PC-9 (cell line): ENCODE results near the gene CAMTA1. TPM values are rescaled to one million over a fixed set of nuclear protein-coding genes. Genes with fewer than 3 reads are reported as not detected.
A peak's percentile ranks its signal among the peaks of the same experiment; 100 is the strongest.

ENCODE experiments used
- BruUV-seq: library from RNA; stranded (reverse); fragments of 400-500 nt; replicated peaks from 2 replicates; lab custom pipeline; 2021; lab: Mats Ljungman, UMichigan
- CTCF ChIA-PET: fragments of 300-600 bp; sonication (Branson Sonifier 250); formaldehyde crosslinking; loops from one replicate; lab custom pipeline; 2022; ENCODE audit warnings: antibody characterized with exemption; lab: Charles Lee
- POLR2A ChIA-PET: fragments of 300-600 bp; sonication (Branson Sonifier 250); formaldehyde crosslinking; loops from one replicate; lab custom pipeline; 2022; ENCODE audit warnings: antibody characterized with exemption; ENCODE audit not compliant: unreplicated experiment; lab: Charles Lee
- DNase-seq, 2 experiments: peaks; one replicate each; pipeline versions ENCODE4 v3.0.0 to v3.0.0-alpha.2; 2015 to 2022; ENCODE audit warnings: mixed read lengths in 1 of 2
- H2AFZ ChIP-seq: fragments of 200-600 bp; sonication (generic); 2 replicates; pipeline ENCODE4 v1.8.1; 2017; ENCODE audit warnings: antibody characterized with exemption
- H3F3A ChIP-seq: fragments of 200-600 bp; sonication (generic); 2 replicates; pipeline ENCODE4 v1.8.1; 2017; ENCODE audit warnings: antibody characterized with exemption, mild to moderate bottlenecking, low read depth; ENCODE audit not compliant: insufficient read depth
- H3K27ac ChIP-seq: fragments of 200-600 bp; sonication (generic); 2 replicates; pipeline ENCODE4 v1.6.1; 2016; ENCODE audit warnings: mixed run types
- H3K27me3 ChIP-seq: fragments of 200-600 bp; sonication (generic); 2 replicates; pipeline ENCODE4 v1.6.1; 2016; ENCODE audit warnings: low read depth, mixed run types; ENCODE audit not compliant: insufficient read depth
- H3K36me3 ChIP-seq: fragments of 200-600 bp; sonication (generic); 2 replicates; pipeline ENCODE4 v1.6.1; 2016; ENCODE audit warnings: low read depth, mixed run types
- H3K4me1 ChIP-seq: fragments of 200-600 bp; sonication (generic); replicated peaks from 2 replicates; pipeline ENCODE4 v1.6.1; 2016; ENCODE audit warnings: mixed run types; ENCODE audit not compliant: insufficient read depth
- H3K4me2 ChIP-seq: fragments of 200-600 bp; sonication (generic); 2 replicates; pipeline ENCODE4 v1.6.1; 2017; ENCODE audit warnings: mixed run types
- H3K4me3 ChIP-seq: fragments of 200-600 bp; sonication (generic); 2 replicates; pipeline ENCODE4 v1.6.1; 2016; ENCODE audit warnings: mixed run types
- H3K79me2 ChIP-seq: fragments of 200-600 bp; sonication (generic); 2 replicates; pipeline ENCODE4 v1.6.1; 2017; ENCODE audit warnings: low read depth, mixed run types
- H3K9me2 ChIP-seq: fragments of 200-600 bp; sonication (generic); 2 replicates; pipeline ENCODE4 v1.8.1; 2017; ENCODE audit warnings: mild to moderate bottlenecking; ENCODE audit not compliant: insufficient read depth
- H3K9me3 ChIP-seq: fragments of 200-600 bp; sonication (generic); 2 replicates; pipeline ENCODE4 v1.8.1; 2016; ENCODE audit warnings: low read depth; ENCODE audit not compliant: insufficient read depth
- H4K20me1 ChIP-seq: fragments of 200-600 bp; sonication (generic); 2 replicates; pipeline ENCODE4 v1.8.1; 2017; ENCODE audit not compliant: insufficient read depth
- CTCF ChIP-seq: fragments of 200-600 bp; sonication (generic); conservative IDR thresholded peaks from 2 replicates; pipeline ENCODE4 v1.6.1; 2017; ENCODE audit warnings: mixed run types, antibody characterized with exemption, mild to moderate bottlenecking, moderate library complexity
- EZH2 ChIP-seq: fragments of 200-600 bp; sonication (generic); IDR thresholded peaks from 2 replicates; pipeline ENCODE4 v1.8.0; 2017; ENCODE audit warnings: antibody characterized with exemption, low read depth
- intact Hi-C: fragments of 100-400 bp; cut with micrococcal nuclease; formaldehyde crosslinking; loops from one replicate; pipeline ENCODE4 v1.10.0; 2022; ENCODE audit not compliant: unreplicated experiment
- total RNA-seq: library from RNA; stranded (reverse); gene quantifications from 2 replicates; pipeline ENCODE4 v1.2.3, GENCODE V29; 2021

The CAMTA1 gene
- total RNA-seq, 1 experiment from 2014 or later: 72.3 TPM

GRCh38 chr1:7538033-7538432 lies 752.8 kb downstream of the CAMTA1 start:
- Histone ChIP-seq H3K27me3 (peaks cover 57% of the 10 kb centered on the region), H3F3A (no peaks in the 10 kb centered on the region), H3K36me3 (no peaks in the 10 kb centered on the region), H3K9me2 (no peaks in the 10 kb centered on the region), H3K27ac (no peak overlapping the region), H3K9me3 (no peaks in the 10 kb centered on the region), H2AFZ (no peak overlapping the region), H3K4me2 (no peak overlapping the region), H3K79me2 (no peaks in the 10 kb centered on the region), H3K4me3 (no peak overlapping the region), H3K4me1 (no peaks in the 10 kb centered on the region), H4K20me1 (no peaks in the 10 kb centered on the region)
- ChIA-PET POLR2A (no interaction called here), CTCF (no interaction called here)
- intact Hi-C loops: no loop called here
- BruUV-seq: no TSS peak
- DNase-seq: no peak
- TF ChIP-seq EZH2: no peak
- TF ChIP-seq CTCF: no peak

GRCh38 chr1:7538849-7539768 lies 753.9 kb downstream of the CAMTA1 start:
- Histone ChIP-seq H3K27ac (no peak overlapping the region), H3K9me2 (no peaks in the 10 kb centered on the region), H3K4me3 (no peak overlapping the region), H3K79me2 (no peaks in the 10 kb centered on the region), H2AFZ (no peak overlapping the region), H3F3A (no peaks in the 10 kb centered on the region), H3K4me2 (no peak overlapping the region), H4K20me1 (no peaks in the 10 kb centered on the region), H3K27me3 (peaks cover 58% of the 10 kb centered on the region), H3K36me3 (no peaks in the 10 kb centered on the region), H3K9me3 (no peaks in the 10 kb centered on the region), H3K4me1 (no peaks in the 10 kb centered on the region)
- no peak for DNase-seq
- TF ChIP-seq CTCF (no peak), EZH2 (no peak)
- BruUV-seq: no TSS peak
- CTCF ChIA-PET: no interaction called here
- intact Hi-C loops: no loop called here
- POLR2A ChIA-PET: no interaction called here

GRCh38 chr1:7539769-7540175 lies 754.5 kb downstream of the CAMTA1 start:
- POLR2A ChIA-PET: no interaction called here

More at GRCh38 chr1:7539769-7540175, 754.5 kb downstream of the CAMTA1 start:
- H3K4me3 ChIP-seq: no peak overlapping the region
- BruUV-seq: no TSS peak
- no peaks in the 10 kb centered on the region for H3K79me2 ChIP-seq
- no peaks in the 10 kb centered on the region for H3K36me3 ChIP-seq
- peak; percentile 44 to 65 for DNase-seq
- H3K27ac ChIP-seq: no peak overlapping the region
- peak; percentile 26; the same call in 1 of the 2 replicates for TF ChIP-seq CTCF
- no peak for TF ChIP-seq EZH2
- H2AFZ ChIP-seq: no peak overlapping the region
- no peaks in the 10 kb centered on the region for H3K9me3 ChIP-seq
- intact Hi-C loops: no loop called here
- H3K4me2 ChIP-seq: no peak overlapping the region
- H3K4me1 ChIP-seq: no peaks in the 10 kb centered on the region
- no peaks in the 10 kb centered on the region for H3F3A ChIP-seq
- CTCF ChIA-PET: interaction anchor here (1.0 kb wide), 1 partner anchor 10 kb away, joined by 9 read pairs; no protein-coding TSS in a partner anchor
- H3K9me2 ChIP-seq: no peaks in the 10 kb centered on the region
- peaks cover 57% of the 10 kb centered on the region for H3K27me3 ChIP-seq
- H4K20me1 ChIP-seq: no peaks in the 10 kb centered on the region
